HG02798 (cell line): ENCODE data around the gene CUTA.
"Not testable (repeated sequence)": the region's sequence is repeated elsewhere in the genome, so short reads cannot be mapped to it uniquely, and the experiment has no call there.

Experiments used
- ATAC-seq: cut with Tn5 transposase; IDR thresholded peaks from one replicate; pipeline ENCODE4 v1.9.1; 2021; ENCODE audit warnings: mild to moderate bottlenecking; ENCODE audit not compliant: unreplicated experiment, poor library complexity

Gene CUTA

DNA sequence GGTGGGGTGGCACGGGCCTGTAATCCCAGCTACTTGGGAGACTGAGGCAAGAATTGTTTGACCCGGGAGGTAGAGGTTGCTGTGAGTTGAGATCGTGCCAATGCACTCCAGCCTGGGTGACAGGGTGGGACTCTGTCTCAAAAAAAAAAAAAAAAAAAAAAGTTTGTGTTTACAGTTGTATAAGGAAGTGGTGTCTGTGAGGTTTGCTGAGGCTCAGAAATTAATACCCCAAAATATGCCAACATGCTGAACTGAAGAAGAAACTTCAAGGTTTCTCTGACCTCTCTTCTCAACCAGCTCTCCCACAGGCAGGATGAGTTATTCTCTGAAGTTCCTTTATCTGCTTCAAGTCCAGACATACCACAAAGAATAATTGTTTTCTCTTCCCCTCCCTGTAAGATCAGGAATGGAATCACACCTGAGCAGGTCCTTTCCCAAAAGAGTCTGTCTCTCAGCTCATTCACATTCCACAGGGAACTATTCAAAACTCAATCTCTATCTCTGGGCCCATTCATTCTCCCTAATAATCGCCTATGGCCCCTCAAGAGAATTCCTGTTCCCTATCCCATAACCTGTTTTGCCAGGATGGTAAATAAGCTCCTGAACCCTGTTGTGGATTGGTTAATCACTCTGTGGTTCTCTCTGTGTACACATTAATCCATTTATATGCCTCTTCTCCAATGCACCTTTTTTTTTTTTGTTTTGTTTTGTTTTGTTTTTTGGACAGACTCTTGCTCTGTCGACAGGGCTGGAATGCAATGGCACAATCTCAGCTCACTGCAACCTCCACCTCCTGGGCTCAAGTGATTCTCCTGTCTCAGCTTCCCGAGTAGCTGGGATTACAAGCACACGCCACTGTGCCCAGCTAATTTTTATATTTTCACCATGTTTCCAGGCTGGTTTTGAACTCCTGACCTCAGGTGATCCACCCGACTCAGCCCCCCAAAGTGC lies 43.7 kb downstream of the CUTA start:
- no peak for ATAC-seq

DNA sequence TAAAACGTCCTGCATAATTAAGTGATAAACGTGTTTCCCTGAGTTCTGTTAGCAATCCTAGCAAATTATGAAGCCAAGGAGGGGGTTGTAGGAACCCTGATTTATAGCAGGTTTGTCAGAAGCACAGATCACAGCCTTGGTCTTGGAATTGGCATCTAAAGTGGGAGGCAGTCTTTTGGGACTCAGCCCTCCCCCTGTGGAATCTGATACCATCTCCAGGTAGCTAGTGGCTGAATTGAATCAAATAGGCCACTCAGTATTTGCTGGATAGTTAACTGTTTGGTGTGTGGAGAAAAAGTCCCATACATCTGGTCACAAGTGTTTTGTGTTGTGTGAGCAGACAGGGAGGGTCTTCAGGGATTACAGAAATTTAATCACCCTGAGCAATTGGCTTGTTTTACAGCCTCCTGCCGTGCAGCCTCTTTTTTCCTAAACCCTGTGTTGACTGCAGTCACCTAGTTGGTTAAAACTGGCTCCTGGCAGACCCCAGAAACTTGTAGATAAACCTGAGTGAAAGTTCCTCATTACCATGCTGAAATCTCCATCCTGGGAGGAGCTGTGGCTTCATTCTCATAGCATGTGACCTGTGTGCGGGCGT lies 45.3 kb downstream of the CUTA start:
- ATAC-seq, result no peak

DNA sequence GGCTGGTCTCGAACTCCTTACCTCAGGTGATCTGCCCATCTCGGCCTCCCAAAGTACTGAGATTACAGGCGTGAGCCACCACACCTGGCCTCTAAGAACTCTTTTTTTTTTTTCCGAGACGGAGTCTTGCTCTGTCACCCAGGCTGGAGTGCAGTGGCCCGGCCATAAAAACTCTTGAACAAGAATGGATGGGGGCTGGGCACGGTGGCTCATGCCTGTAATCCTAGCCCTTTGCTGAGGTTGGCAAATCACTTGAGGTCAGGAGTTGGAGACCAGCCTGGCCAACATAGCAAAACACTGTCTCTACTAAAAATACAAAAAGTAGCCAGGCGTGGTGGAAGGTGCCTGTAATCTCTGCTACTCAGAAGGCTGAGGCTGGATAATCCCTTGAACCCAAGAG lies 46.0 kb downstream of the CUTA start:
- not testable (repeated sequence) for ATAC-seq

DNA sequence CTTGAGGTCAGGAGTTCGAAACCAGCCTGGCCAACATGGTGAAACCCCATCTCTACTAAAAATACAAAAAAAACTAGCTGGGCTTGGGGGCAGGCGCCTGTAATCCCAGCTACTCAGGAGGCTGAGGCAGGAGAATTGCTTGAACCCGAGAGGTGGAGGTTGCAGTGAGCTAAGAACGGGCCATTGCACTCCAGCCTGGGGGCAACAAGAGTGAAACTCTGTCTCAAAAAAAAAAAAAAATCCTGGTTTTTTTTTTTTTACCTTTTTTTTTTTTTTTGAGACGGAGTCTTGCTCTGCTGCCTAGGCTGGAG lies 50.2 kb downstream of the CUTA start:
- ATAC-seq, result not testable (repeated sequence)

DNA sequence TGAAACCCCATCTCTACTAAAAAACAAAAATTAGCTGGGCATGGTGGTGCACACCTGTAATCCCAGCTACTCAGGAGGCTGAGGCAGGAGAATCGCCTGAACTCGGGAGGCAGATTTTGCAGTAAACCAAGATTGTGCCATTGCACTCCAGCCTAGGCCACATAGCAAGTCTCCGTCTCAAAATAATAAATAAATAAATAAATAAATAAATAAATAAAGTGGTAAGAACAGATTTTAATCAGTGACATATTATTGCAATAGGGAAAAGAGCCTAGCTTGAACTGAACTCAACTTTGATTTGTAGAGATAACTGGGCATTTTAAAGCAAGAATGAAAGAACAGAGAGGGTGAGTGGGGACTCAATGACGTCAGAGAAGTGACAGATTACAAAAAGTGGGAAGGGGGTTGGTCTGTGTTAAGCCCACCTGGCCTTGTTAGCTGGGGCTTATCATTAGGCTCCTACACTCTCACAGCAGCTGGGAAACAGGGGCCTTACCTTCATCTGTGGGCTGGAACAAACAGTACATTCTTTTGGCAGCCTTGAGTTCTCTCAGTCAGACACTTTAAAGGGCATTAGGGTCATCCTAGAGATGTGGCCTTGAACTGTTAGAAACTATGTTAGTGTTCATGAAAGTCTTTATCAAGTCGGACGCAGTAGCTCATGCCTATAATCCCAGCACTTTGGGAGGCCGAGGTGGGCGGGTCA lies 50.7 kb downstream of the CUTA start:
- ATAC-seq, result no peak
